ENCODE measurements around the gene HDAC3. TPM values are rescaled to one million over a fixed set of nuclear protein-coding genes. Genes with fewer than 3 reads are reported as not detected.

Gene HDAC3
- total and polyA plus RNA-seq, 12 donors = 27.7 to 43.0 (median 32.7) TPM

GRCh38 chr5:141649056-141649688 lies 12.5 kb upstream of the HDAC3 start:
- intact Hi-C loops (cut with DNase I) = no loop called here
- Histone ChIP-seq H3K4me3 (no peak overlapping the region), H3K9me3 (no peaks in the 10 kb centered on the region), H3K27me3 (no peaks in the 10 kb centered on the region), H3K27ac (no peak overlapping the region), H3K4me1 (peaks cover 0 to 17% (median 3%) of the 10 kb centered on the region in 9 donors), H3K36me3 (peaks cover 0 to 53% (median 5%) of the 10 kb centered on the region in 9 donors)
- DNase-seq (no peak), ATAC-seq (no peak)
- WGBS, 2 donors = 95% methylated on average over 17 of the region's 17 CpGs
- TF ChIP-seq CTCF (IDR thresholded peaks at IDR 0.05) = no peak

GRCh38 chr5:141647851-141648250 lies 11.2 kb upstream of the HDAC3 start:
- WGBS, 2 donors = 90 to 94% methylated on average over 3 of the region's 3 CpGs
- H3K9me3 ChIP-seq = no peaks in the 10 kb centered on the region
- ATAC-seq = no peak

GRCh38 chr5:141647242-141647641 lies 10.6 kb upstream of the HDAC3 start:
- H3K36me3 ChIP-seq = peaks cover 0 to 58% (median 5%) of the 10 kb centered on the region in 9 donors
- no peak for DNase-seq
- intact Hi-C loops (cut with DNase I) = no loop called here

More at GRCh38 chr5:141647851-141648250, 11.2 kb upstream of the HDAC3 start:
- no peak for TF ChIP-seq CTCF (IDR thresholded peaks at IDR 0.05)
- Histone ChIP-seq H3K27me3 (no peaks in the 10 kb centered on the region), H3K4me3 (no peak overlapping the region), H3K36me3 (peaks cover 0 to 52% (median 5%) of the 10 kb centered on the region in 9 donors), H3K4me1 (peaks cover 0 to 17% (median 3%) of the 10 kb centered on the region in 9 donors), H3K27ac (no peak overlapping the region)
- no peak for DNase-seq
- intact Hi-C loops (cut with DNase I) = no loop called here

GRCh38 chr5:141646026-141646425 lies 9.4 kb upstream of the HDAC3 start:
- no peak for DNase-seq
- no peak overlapping the region for H3K27ac ChIP-seq
- peaks cover 0 to 65% (median 5%) of the 10 kb centered on the region in 9 donors for H3K36me3 ChIP-seq
- no peak for ATAC-seq
- no peaks in the 10 kb centered on the region for H3K9me3 ChIP-seq
- no peaks in the 10 kb centered on the region for H3K27me3 ChIP-seq
- TF ChIP-seq CTCF (IDR thresholded peaks at IDR 0.05) = no peak
- no peak overlapping the region for H3K4me3 ChIP-seq
- intact Hi-C loops (cut with DNase I) = no loop called here
- H3K4me1 ChIP-seq = peaks cover 0 to 10% (median 0%) of the 10 kb centered on the region in 9 donors
- 91 to 97% methylated on average over 6 of the region's 6 CpGs for WGBS, 2 donors

More at GRCh38 chr5:141647242-141647641, 10.6 kb upstream of the HDAC3 start:
- no peak overlapping the region for H3K4me3 ChIP-seq
- no peak for TF ChIP-seq CTCF (IDR thresholded peaks at IDR 0.05)
- 93 to 94% methylated on average over 5 of the region's 5 CpGs for WGBS, 2 donors
- H3K27me3 ChIP-seq = no peaks in the 10 kb centered on the region
- H3K4me1 ChIP-seq = peaks cover 0 to 17% (median 3%) of the 10 kb centered on the region in 9 donors
- no peak overlapping the region for H3K27ac ChIP-seq
- ATAC-seq = no peak
- no peaks in the 10 kb centered on the region for H3K9me3 ChIP-seq
